ENCODE data around the gene SLAMF6.

The SLAMF6 gene

GRCh38 chr1:160454371-160455152 lies 68.5 kb downstream of the SLAMF6 start:
- TF ChIP-seq, protein P1, sequence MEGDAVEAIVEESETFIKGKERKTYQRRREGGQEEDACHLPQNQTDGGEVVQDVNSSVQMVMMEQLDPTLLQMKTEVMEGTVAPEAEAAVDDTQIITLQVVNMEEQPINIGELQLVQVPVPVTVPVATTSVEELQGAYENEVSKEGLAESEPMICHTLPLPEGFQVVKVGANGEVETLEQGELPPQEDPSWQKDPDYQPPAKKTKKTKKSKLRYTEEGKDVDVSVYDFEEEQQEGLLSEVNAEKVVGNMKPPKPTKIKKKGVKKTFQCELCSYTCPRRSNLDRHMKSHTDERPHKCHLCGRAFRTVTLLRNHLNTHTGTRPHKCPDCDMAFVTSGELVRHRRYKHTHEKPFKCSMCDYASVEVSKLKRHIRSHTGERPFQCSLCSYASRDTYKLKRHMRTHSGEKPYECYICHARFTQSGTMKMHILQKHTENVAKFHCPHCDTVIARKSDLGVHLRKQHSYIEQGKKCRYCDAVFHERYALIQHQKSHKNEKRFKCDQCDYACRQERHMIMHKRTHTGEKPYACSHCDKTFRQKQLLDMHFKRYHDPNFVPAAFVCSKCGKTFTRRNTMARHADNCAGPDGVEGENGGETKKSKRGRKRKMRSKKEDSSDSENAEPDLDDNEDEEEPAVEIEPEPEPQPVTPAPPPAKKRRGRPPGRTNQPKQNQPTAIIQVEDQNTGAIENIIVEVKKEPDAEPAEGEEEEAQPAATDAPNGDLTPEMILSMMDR (IDR thresholded peaks at IDR 0.05; ENCODE audit: control insufficient read depth, insufficient read depth, low read depth, low read length, missing control alignments) = no peak
- DNase-seq (ENCODE audit: low read depth) = no peak
- H3K4me3 ChIP-seq (ENCODE audit: control insufficient read depth, low read depth, low read length) = no peak overlapping the region

- TF ChIP-seq, protein P1 (IDR thresholded peaks at IDR 0.05; ENCODE audit: control insufficient read depth, insufficient read depth, low read depth, low read length, missing control alignments) = no peak
- no peak for DNase-seq (ENCODE audit: low read depth)
- no peak overlapping the region for H3K4me3 ChIP-seq (ENCODE audit: control insufficient read depth, low read depth, low read length)
Measured at GRCh38 chr1:160453443-160453842, 69.6 kb downstream of the SLAMF6 start.

GRCh38 chr1:160451859-160452232 lies 71.2 kb downstream of the SLAMF6 start:
- no peak overlapping the region for H3K4me3 ChIP-seq (ENCODE audit: control insufficient read depth, low read depth, low read length)
- TF ChIP-seq, protein P1 (IDR thresholded peaks at IDR 0.05; ENCODE audit: control insufficient read depth, insufficient read depth, low read depth, low read length, missing control alignments) = no peak
- no peak for DNase-seq (ENCODE audit: low read depth)

- DNase-seq (ENCODE audit: low read depth) = no peak
- H3K4me3 ChIP-seq (ENCODE audit: control insufficient read depth, low read depth, low read length) = no peak overlapping the region
- TF ChIP-seq, protein P1 (IDR thresholded peaks at IDR 0.05; ENCODE audit: control insufficient read depth, insufficient read depth, low read depth, low read length, missing control alignments) = no peak
Measured at GRCh38 chr1:160451119-160451858, 71.8 kb downstream of the SLAMF6 start.

DNA sequence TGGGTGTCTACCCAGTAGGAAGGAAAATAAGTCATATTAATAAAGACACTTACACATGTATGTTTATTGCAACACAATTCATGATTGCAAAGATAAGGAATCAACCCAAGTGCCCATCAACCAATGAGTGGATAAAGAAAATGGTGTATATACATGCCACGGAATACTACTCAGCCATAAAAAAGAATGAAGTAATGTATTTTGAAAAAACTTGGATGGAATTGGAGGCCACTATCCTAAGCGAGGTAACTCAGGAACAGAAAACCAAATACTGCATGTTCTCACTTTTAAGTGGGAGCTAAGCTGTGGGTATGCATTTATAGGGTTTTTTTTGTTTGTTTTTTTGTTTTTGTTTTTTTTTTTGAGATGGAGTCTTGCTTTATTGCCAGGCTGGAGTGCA lies 73.6 kb downstream of the SLAMF6 start:
- TF ChIP-seq, protein P1 (IDR thresholded peaks at IDR 0.05; ENCODE audit: control insufficient read depth, insufficient read depth, low read depth, low read length, missing control alignments) = no peak
- H3K4me3 ChIP-seq (ENCODE audit: control insufficient read depth, low read depth, low read length) = no peak overlapping the region

DNA sequence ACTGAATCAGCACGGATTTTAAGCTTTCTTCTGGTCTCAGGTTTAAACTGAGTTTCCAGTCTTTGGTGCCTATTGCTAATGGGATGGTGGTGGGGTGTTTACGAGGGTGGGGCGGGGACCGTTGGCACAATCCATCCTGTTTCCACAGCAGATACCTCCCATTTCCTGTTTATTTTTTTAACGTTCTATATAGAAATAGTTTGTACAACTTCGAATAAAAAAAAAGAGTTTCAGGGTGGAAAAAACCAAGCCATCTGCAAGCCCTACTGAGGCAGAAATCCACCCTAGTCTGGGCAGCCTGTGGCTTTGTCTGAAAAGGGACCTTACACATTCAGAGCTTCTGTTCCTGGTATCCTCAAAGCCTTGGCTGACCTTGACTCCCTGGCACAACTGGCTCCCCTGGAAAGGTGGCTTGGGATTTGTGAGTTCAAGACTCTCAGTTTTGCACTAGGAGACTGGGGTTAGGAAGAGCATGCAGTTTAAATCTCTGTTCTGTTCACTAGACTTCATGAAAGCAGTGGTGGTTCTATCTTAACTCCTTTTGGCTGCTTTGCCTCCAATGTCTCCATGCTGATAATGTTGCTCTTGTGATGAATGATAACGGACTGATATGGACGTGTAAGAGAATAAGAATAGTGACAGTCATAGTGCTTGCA lies 76.0 kb downstream of the SLAMF6 start:
- H3K4me3 ChIP-seq (ENCODE audit: control insufficient read depth, low read depth, low read length) = no peak overlapping the region
- no peak for DNase-seq (ENCODE audit: low read depth)
- TF ChIP-seq, protein P1 (IDR thresholded peaks at IDR 0.05; ENCODE audit: control insufficient read depth, insufficient read depth, low read depth, low read length, missing control alignments) = no peak

More for the DNA sequence above, 73.6 kb downstream of the SLAMF6 start:
- DNase-seq (ENCODE audit: low read depth) = no peak
